ENCODE results near the gene SPATA1.

- TF ChIP-seq FOXP4 (CRISPR knock-in tag; IDR thresholded peaks at IDR 0.05) (no peak), NFE2L1 (CRISPR knock-in tag; IDR thresholded peaks at IDR 0.05) (no peak), CTCF (IDR thresholded peaks at IDR 0.05) (no peak), JUN (CRISPR knock-in tag; IDR thresholded peaks at IDR 0.05) (no peak)
Observed at GRCh38 chr1:84611091-84611490, 104.9 kb downstream of the SPATA1 start.
